OCI-LY1 (cell line): ENCODE measurements around the gene RHBDL1.

Experiments used
- H2AFZ ChIP-seq: fragments of 200-600 bp; sonication (generic), shearing (Covaris generic); 2 replicates; pipeline ENCODE4 v1.6.0; 2014; ENCODE audit warnings: antibody characterized with exemption, mild to moderate bottlenecking, low read length
- H3F3A ChIP-seq: fragments of 200-600 bp; sonication (generic), shearing (Covaris generic); 2 replicates; pipeline ENCODE4 v1.6.0; 2014; ENCODE audit warnings: mild to moderate bottlenecking, antibody characterized with exemption, low read length, moderate library complexity; ENCODE audit not compliant: insufficient read depth
- H3K27ac ChIP-seq: fragments of 200-600 bp; sonication (generic); 2 replicates; pipeline ENCODE4 v1.5.1; 2014; ENCODE audit warnings: low read length, mixed run types, mild to moderate bottlenecking, low read depth; ENCODE audit not compliant: poor library complexity, severe bottlenecking
- H3K27me3 ChIP-seq: fragments of 200-600 bp; sonication (generic); 2 replicates; pipeline ENCODE4 v1.6.0; 2014; ENCODE audit warnings: antibody characterized with exemption, mild to moderate bottlenecking, low read length, moderate library complexity; ENCODE audit not compliant: insufficient read depth
- H3K36me3 ChIP-seq: fragments of 200-600 bp; sonication (generic); 2 replicates; pipeline ENCODE4 v1.6.1; 2014; ENCODE audit warnings: mild to moderate bottlenecking, antibody characterized with exemption, low read length, moderate library complexity, mixed read lengths; ENCODE audit not compliant: insufficient read depth
- H3K4me1 ChIP-seq: fragments of 200-600 bp; sonication (generic); 2 replicates; pipeline ENCODE4 v1.5.1; 2014; ENCODE audit warnings: mild to moderate bottlenecking, low read length, moderate library complexity; ENCODE audit not compliant: insufficient read depth, severe bottlenecking
- H3K4me2 ChIP-seq: fragments of 200-600 bp; sonication (generic), shearing (Covaris generic); 2 replicates; pipeline ENCODE4 v1.6.1; 2014; ENCODE audit warnings: low read length
- H3K4me3 ChIP-seq: fragments of 200-600 bp; sonication (generic); 2 replicates; pipeline ENCODE4 v1.5.1; 2014; ENCODE audit warnings: low read length, low read depth, mild to moderate bottlenecking, mixed read lengths; ENCODE audit not compliant: poor library complexity, severe bottlenecking
- H3K79me2 ChIP-seq: fragments of 200-600 bp; shearing (Covaris generic); 2 replicates; pipeline ENCODE4 v1.6.1; 2016; ENCODE audit warnings: mixed run types, low read length, mixed read lengths; ENCODE audit not compliant: insufficient read depth
- H3K9ac ChIP-seq: fragments of 200-600 bp; sonication (generic), shearing (Covaris generic); 2 replicates; pipeline ENCODE4 v1.6.1; 2014; ENCODE audit warnings: mild to moderate bottlenecking, low read length, mixed read lengths
- H3K9me2 ChIP-seq: fragments of 200-600 bp; sonication (generic), shearing (Covaris generic); 2 replicates; pipeline ENCODE4 v1.6.1; 2014; ENCODE audit warnings: low read depth, mild to moderate bottlenecking, low read length, mixed read lengths
- H3K9me3 ChIP-seq: fragments of 200-600 bp; shearing (Covaris generic); 2 replicates; pipeline ENCODE4 v1.6.1; 2014; ENCODE audit warnings: low read length, mixed read lengths
- H4K20me1 ChIP-seq: fragments of 200-600 bp; sonication (generic), shearing (Covaris generic); 2 replicates; pipeline ENCODE4 v1.6.0; 2016; ENCODE audit warnings: mild to moderate bottlenecking, low read length; ENCODE audit not compliant: insufficient read depth
- CTCF ChIP-seq: fragments of 200-600 bp; sonication (generic), shearing (Covaris generic); IDR thresholded peaks from 2 replicates; pipeline ENCODE4 v1.5.1; 2017; ENCODE audit warnings: mild to moderate bottlenecking, antibody characterized with exemption, low read length, moderate library complexity, mixed read lengths
- EZH2 ChIP-seq: fragments of 200-600 bp; sonication (generic), shearing (Covaris generic); IDR thresholded peaks from 2 replicates; pipeline ENCODE4 v1.8.0; 2017; ENCODE audit warnings: borderline replicate concordance, mixed run types, mild to moderate bottlenecking, antibody characterized with exemption, low read length, moderate library complexity, mixed read lengths

Gene RHBDL1

GRCh38 chr16:676565-676902 is 1.1 kb downstream of the RHBDL1 start:
- H3K4me1 ChIP-seq: peaks cover 23% of the 10 kb centered on the region
- H3K9me2 ChIP-seq: no peaks in the 10 kb centered on the region
- no peaks in the 10 kb centered on the region for H3F3A ChIP-seq
- 0 out of 2 replicates have a peak, but pooled peaks cover 7% of the 10 kb centered on the region for H3K79me2 ChIP-seq
- H3K27ac ChIP-seq: no peak overlapping the region
- H4K20me1 ChIP-seq: no peaks in the 10 kb centered on the region
- no peaks in the 10 kb centered on the region for H3K9me3 ChIP-seq
- no peak overlapping the region for H3K4me3 ChIP-seq
- H3K36me3 ChIP-seq: peaks cover 37% of the 10 kb centered on the region
- H2AFZ ChIP-seq: no peak overlapping the region
- TF ChIP-seq EZH2 (no peak), CTCF (no peak)
- H3K27me3 ChIP-seq: no peaks in the 10 kb centered on the region
- no peak overlapping the region for H3K4me2 ChIP-seq
- H3K9ac ChIP-seq: no peak overlapping the region

- Histone ChIP-seq H4K20me1 (no peaks in the 10 kb centered on the region), H3K9me3 (no peaks in the 10 kb centered on the region), H3K27me3 (no peaks in the 10 kb centered on the region), H2AFZ (no peak overlapping the region), H3K36me3 (peaks cover 37% of the 10 kb centered on the region), H3K79me2 (0 out of 2 replicates have a peak, but pooled peaks cover 8% of the 10 kb centered on the region), H3F3A (no peaks in the 10 kb centered on the region), H3K4me3 (no peak overlapping the region), H3K27ac (no peak overlapping the region), H3K4me1 (peaks cover 27% of the 10 kb centered on the region), H3K9ac (no peak overlapping the region), H3K9me2 (no peaks in the 10 kb centered on the region), H3K4me2 (peak overlapping the region; percentile 18; the same call in 1 of the 2 replicates)
- no peak for TF ChIP-seq CTCF
- TF ChIP-seq EZH2: no peak
These were observed 1.4 kb downstream of the RHBDL1 start for GRCh38 chr16:676913-677312.

- H3K9me3 ChIP-seq: no peaks in the 10 kb centered on the region
- no peak overlapping the region for H2AFZ ChIP-seq
- H3K9me2 ChIP-seq: no peaks in the 10 kb centered on the region
- peaks cover 33% of the 10 kb centered on the region for H3K4me1 ChIP-seq
- peaks cover 37% of the 10 kb centered on the region for H3K36me3 ChIP-seq
- no peak for TF ChIP-seq EZH2
- no peak for TF ChIP-seq CTCF
- no peaks in the 10 kb centered on the region for H3F3A ChIP-seq
- no peak overlapping the region for H3K27ac ChIP-seq
- H3K27me3 ChIP-seq: no peaks in the 10 kb centered on the region
- H3K4me3 ChIP-seq: no peak overlapping the region
- H3K79me2 ChIP-seq: 0 out of 2 replicates have a peak, but pooled peaks cover 8% of the 10 kb centered on the region
- no peak overlapping the region for H3K9ac ChIP-seq
- peak overlapping the region; percentile 18; the same call in 1 of the 2 replicates for H3K4me2 ChIP-seq
- no peaks in the 10 kb centered on the region for H4K20me1 ChIP-seq
These were observed 2.1 kb downstream of the RHBDL1 start for GRCh38 chr16:677316-678190.
